ENCODE results near the gene MTREX. TPM values are rescaled to one million over a fixed set of nuclear protein-coding genes. Genes with fewer than 3 reads are reported as not detected.

The MTREX gene
- total and polyA plus RNA-seq, 10 of the 15 experiments (the other 5 are each of a cell fraction or from before 2014, with no cell fraction given): 20.1 to 102 (median 49.0) TPM

DNA sequence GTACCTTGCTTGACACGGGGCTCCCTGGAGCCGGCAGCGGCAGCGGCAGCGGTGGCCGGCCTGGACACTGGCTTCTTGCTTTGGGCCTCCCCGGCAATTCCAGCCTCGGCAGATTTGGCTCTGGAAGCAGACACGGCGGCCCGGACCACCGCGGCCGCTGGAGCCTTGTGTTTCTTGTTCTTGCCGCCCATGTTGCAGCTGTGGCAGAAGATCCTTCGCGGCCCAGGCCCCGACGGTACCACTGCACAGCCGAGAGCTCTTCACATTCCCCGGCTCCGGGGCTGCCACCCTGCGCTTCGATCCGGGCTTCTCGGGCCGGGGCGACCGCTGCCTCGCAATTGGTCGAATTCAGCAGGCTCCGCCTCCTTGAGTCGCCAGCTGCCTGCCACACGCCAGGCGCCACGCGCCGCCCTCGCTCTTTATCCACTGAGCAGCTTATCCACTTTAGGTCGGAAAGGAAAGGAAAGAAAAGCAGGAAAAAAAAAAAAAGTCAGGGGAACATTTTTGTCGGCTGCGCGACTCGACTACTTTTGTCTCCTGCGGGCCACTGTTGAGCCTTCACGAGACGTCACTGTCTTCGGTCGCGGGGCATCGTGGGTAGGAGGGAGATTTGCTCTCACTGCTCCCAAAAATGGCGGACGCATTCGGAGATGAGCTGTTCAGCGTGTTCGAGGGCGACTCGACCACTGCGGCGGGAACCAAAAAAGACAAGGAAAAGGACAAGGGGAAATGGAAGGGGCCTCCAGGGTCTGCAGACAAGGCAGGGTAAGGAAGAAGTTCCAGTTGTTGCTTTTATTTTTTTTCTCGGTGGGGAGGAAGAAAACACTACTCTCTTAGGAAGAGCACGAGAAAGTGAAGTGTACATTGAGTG, at the start of gene MTREX, which contains the start of gene DHX29 (continued):
- TF ChIP-seq SMAD1 (IDR thresholded peaks at IDR 0.05; ENCODE audit: low read depth, partially characterized antibody) (peak; percentile 69), PML (IDR thresholded peaks at IDR 0.05; ENCODE audit: low read length) (peak; percentile 66), STAT1 (conservative IDR thresholded peaks at IDR 0.05) (no peak), NFIC (IDR thresholded peaks at IDR 0.05; ENCODE audit: low read depth, low read length) (0 out of 2 replicates have a peak, but pooled peaks have one; percentile 32), HCFC1 (IDR thresholded peaks at IDR 0.05; ENCODE audit: low read length) (peak; percentile 64), SIX5 (IDR thresholded peaks at IDR 0.05; ENCODE audit: low read depth, low read length, severe bottlenecking) (peak; percentile 55), TBL1XR1 (IDR thresholded peaks at IDR 0.05; ENCODE audit: low read depth, low read length) (peak; percentile 78; the same call in 1 of the 2 replicates), GATAD2B (conservative IDR thresholded peaks at IDR 0.05; ENCODE audit: low read depth) (0 out of 2 replicates have a peak, but pooled peaks have one; percentile 60), CHD2 (IDR thresholded peaks at IDR 0.05; ENCODE audit: borderline replicate concordance, low read depth, low read length) (peak; percentile 58; the same call in 1 of the 2 replicates)
- TF ChIP-seq, protein P1, sequence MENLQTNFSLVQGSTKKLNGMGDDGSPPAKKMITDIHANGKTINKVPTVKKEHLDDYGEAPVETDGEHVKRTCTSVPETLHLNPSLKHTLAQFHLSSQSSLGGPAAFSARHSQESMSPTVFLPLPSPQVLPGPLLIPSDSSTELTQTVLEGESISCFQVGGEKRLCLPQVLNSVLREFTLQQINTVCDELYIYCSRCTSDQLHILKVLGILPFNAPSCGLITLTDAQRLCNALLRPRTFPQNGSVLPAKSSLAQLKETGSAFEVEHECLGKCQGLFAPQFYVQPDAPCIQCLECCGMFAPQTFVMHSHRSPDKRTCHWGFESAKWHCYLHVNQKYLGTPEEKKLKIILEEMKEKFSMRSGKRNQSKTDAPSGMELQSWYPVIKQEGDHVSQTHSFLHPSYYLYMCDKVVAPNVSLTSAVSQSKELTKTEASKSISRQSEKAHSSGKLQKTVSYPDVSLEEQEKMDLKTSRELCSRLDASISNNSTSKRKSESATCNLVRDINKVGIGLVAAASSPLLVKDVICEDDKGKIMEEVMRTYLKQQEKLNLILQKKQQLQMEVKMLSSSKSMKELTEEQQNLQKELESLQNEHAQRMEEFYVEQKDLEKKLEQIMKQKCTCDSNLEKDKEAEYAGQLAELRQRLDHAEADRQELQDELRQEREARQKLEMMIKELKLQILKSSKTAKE (IDR thresholded peaks at IDR 0.05; ENCODE audit: low read depth, poor library complexity, severe bottlenecking): peak; percentile 15
- TF ChIP-seq, protein P2, sequence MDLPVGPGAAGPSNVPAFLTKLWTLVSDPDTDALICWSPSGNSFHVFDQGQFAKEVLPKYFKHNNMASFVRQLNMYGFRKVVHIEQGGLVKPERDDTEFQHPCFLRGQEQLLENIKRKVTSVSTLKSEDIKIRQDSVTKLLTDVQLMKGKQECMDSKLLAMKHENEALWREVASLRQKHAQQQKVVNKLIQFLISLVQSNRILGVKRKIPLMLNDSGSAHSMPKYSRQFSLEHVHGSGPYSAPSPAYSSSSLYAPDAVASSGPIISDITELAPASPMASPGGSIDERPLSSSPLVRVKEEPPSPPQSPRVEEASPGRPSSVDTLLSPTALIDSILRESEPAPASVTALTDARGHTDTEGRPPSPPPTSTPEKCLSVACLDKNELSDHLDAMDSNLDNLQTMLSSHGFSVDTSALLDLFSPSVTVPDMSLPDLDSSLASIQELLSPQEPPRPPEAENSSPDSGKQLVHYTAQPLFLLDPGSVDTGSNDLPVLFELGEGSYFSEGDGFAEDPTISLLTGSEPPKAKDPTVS (IDR thresholded peaks at IDR 0.05; ENCODE audit: low read depth, low read length): no peak; the same call in 1 of the 2 replicates
